GM19025 (cell line): ENCODE measurements around the gene CBFB.
A peak's percentile ranks its signal among the peaks of the same experiment; 100 is the strongest.
"Not testable (repeated sequence)": the region's sequence is repeated elsewhere in the genome, so short reads cannot be mapped to it uniquely, and the experiment has no call there.

Experiments used
- ATAC-seq: cut with Tn5 transposase; IDR thresholded peaks from one replicate; pipeline ENCODE4 v1.9.1; 2021; ENCODE audit warnings: mild to moderate bottlenecking, low read depth, moderate library complexity; ENCODE audit not compliant: unreplicated experiment

Gene CBFB

GRCh38 chr16:67117716-67118115 lies 88.8 kb downstream of the CBFB start:
- no peak for ATAC-seq

GRCh38 chr16:67120025-67120424 lies 91.1 kb downstream of the CBFB start:
- no peak for ATAC-seq

GRCh38 chr16:67122799-67123198 lies 93.8 kb downstream of the CBFB start:
- not testable (repeated sequence) for ATAC-seq

GRCh38 chr16:67128417-67128816 lies 99.5 kb downstream of the CBFB start:
- no peak for ATAC-seq

GRCh38 chr16:67128887-67129286 lies 99.9 kb downstream of the CBFB start:
- no peak for ATAC-seq

- no peak for ATAC-seq
Observed at GRCh38 chr16:67129422-67129821, 100.5 kb downstream of the CBFB start.

- no peak for ATAC-seq
Observed at GRCh38 chr16:67137605-67138004, 108.7 kb downstream of the CBFB start.

GRCh38 chr16:67141391-67141790 lies 112.4 kb downstream of the CBFB start:
- no peak for ATAC-seq

GRCh38 chr16:67142342-67142741 lies 113.4 kb downstream of the CBFB start:
- no peak for ATAC-seq

GRCh38 chr16:67144943-67145342 lies 116.0 kb downstream of the CBFB start:
- no peak for ATAC-seq

GRCh38 chr16:67145746-67146145 lies 116.8 kb downstream of the CBFB start:
- no peak for ATAC-seq

GRCh38 chr16:67146523-67147357 lies 117.8 kb downstream of the CBFB start:
- ATAC-seq: no peak

GRCh38 chr16:67147437-67148140 lies 118.6 kb downstream of the CBFB start:
- no peak for ATAC-seq

GRCh38 chr16:67148221-67148620 lies 119.3 kb downstream of the CBFB start:
- ATAC-seq: no peak

- ATAC-seq: no peak
Observed at GRCh38 chr16:67148656-67149275, 119.8 kb downstream of the CBFB start.

- no peak for ATAC-seq
Observed at GRCh38 chr16:67149276-67150046, 120.5 kb downstream of the CBFB start.

- ATAC-seq: peak; percentile 43
Observed at GRCh38 chr16:67150047-67150832, 121.3 kb downstream of the CBFB start.
